Liver (tissue), 9 donors: Measurements from ENCODE around the gene RARG. TPM values are rescaled to one million over a fixed set of nuclear protein-coding genes. Genes with fewer than 3 reads are reported as not detected.
"Not testable (repeated sequence)": the region's sequence is repeated elsewhere in the genome, so short reads cannot be mapped to it uniquely, and the experiment has no call there.

ENCODE experiments used
- DNase-seq: peaks from one replicate; pipeline ENCODE4 v3.0.0-alpha.2; 2017; ENCODE audit warnings: low spot score
- H3K27ac ChIP-seq, 2 donors: one replicate each; pipeline ENCODE4 v1.7.0; 2013; ENCODE audit warnings: inconsistent platforms in 2 of 2, low read length in 2 of 2, control low read depth in 1 of 2, low read depth in 1 of 2, mild to moderate bottlenecking in 1 of 2
- H3K27me3 ChIP-seq, 4 donors: one replicate each; pipeline versions ENCODE4 v1.6.1 to v1.7.0; 2013; ENCODE audit warnings: low read length in 3 of 4, inconsistent platforms in 1 of 4, mild to moderate bottlenecking in 1 of 4, moderate library complexity in 1 of 4; ENCODE audit not compliant: control insufficient read depth in 4 of 4, insufficient read depth in 4 of 4
- H3K36me3 ChIP-seq, 4 donors: one replicate each; pipeline versions ENCODE4 v1.6.1 to v1.7.0; 2013; ENCODE audit warnings: low read length in 3 of 4, mild to moderate bottlenecking in 3 of 4, low read depth in 1 of 4, moderate library complexity in 1 of 4; ENCODE audit not compliant: control insufficient read depth in 4 of 4, insufficient read depth in 3 of 4
- H3K4me1 ChIP-seq, 4 donors: one replicate each; pipeline versions ENCODE4 v1.6.1 to v1.7.0; 2013; ENCODE audit warnings: low read length in 3 of 4, mild to moderate bottlenecking in 3 of 4, moderate library complexity in 1 of 4; ENCODE audit not compliant: control insufficient read depth in 4 of 4, insufficient read depth in 4 of 4
- H3K4me3 ChIP-seq, 3 donors: one replicate each; pipeline versions ENCODE4 v1.6.1 to v1.7.0; 2013; ENCODE audit warnings: low read length in 3 of 3, control low read depth in 1 of 3, low read depth in 1 of 3, mild to moderate bottlenecking in 1 of 3
- H3K9ac ChIP-seq, 2 donors: one replicate each; pipeline ENCODE4 v1.7.0; 2013; ENCODE audit warnings: low read length in 2 of 2, mild to moderate bottlenecking in 2 of 2, moderate library complexity in 2 of 2, control low read depth in 1 of 2, low read depth in 1 of 2
- H3K9me3 ChIP-seq, 4 donors: one replicate each; pipeline versions ENCODE4 v1.6.1 to v1.7.0; 2013; ENCODE audit warnings: low read length in 3 of 4; ENCODE audit not compliant: control insufficient read depth in 4 of 4
- CTCF ChIP-seq: fragments of 150-350 bp; IDR thresholded peaks from 2 replicates; pipeline ENCODE4 v1.5.1; 2017; ENCODE audit warnings: improper control_type of control experiment, low read depth, low read length; ENCODE audit not compliant: missing input control
- FOXA1 ChIP-seq: IDR thresholded peaks from 2 replicates; pipeline ENCODE4 v1.6.1; 2016; ENCODE audit warnings: antibody characterized with exemption
- FOXA2 ChIP-seq: IDR thresholded peaks from 2 replicates; pipeline ENCODE4 v1.6.1; 2016; ENCODE audit warnings: antibody characterized with exemption
- GABPA ChIP-seq, 2 donors: IDR thresholded peaks in 1 of 2; conservative IDR thresholded peaks in 1 of 2; 2 replicates each; pipeline ENCODE4 v1.6.1; 2016; ENCODE audit warnings: antibody characterized with exemption in 2 of 2, mild to moderate bottlenecking in 1 of 2, moderate library complexity in 1 of 2
- HNF4A ChIP-seq, 2 donors: conservative IDR thresholded peaks; 2 replicates each; pipeline ENCODE4 v1.6.1; 2016; ENCODE audit warnings: antibody characterized with exemption in 2 of 2, mild to moderate bottlenecking in 2 of 2
- HNF4G ChIP-seq: IDR thresholded peaks from 2 replicates; pipeline ENCODE4 v1.6.1; 2016; ENCODE audit warnings: antibody characterized with exemption
- JUND ChIP-seq, 2 donors: IDR thresholded peaks; 2 replicates each; pipeline ENCODE4 v1.6.1; 2016; ENCODE audit warnings: antibody characterized with exemption in 2 of 2
- NR2F2 ChIP-seq: IDR thresholded peaks from 2 replicates; pipeline ENCODE4 v1.6.1; 2016; ENCODE audit warnings: antibody characterized with exemption
- RXRA ChIP-seq, 2 donors: IDR thresholded peaks; 2 replicates each; pipeline ENCODE4 v1.6.1; 2017 to 2018; ENCODE audit warnings: antibody characterized with exemption in 2 of 2, mild to moderate bottlenecking in 1 of 2
- SP1 ChIP-seq: IDR thresholded peaks from 2 replicates; pipeline ENCODE4 v1.6.1; 2018; ENCODE audit warnings: antibody characterized with exemption, mild to moderate bottlenecking
- TAF1 ChIP-seq: conservative IDR thresholded peaks from 2 replicates; pipeline ENCODE4 v1.6.1; 2016; ENCODE audit warnings: antibody characterized with exemption, mild to moderate bottlenecking
- YY1 ChIP-seq: IDR thresholded peaks from 2 replicates; pipeline ENCODE4 v1.6.1; 2016; ENCODE audit warnings: antibody characterized with exemption, mild to moderate bottlenecking
- ZBTB33 ChIP-seq: IDR thresholded peaks from 2 replicates; pipeline ENCODE4 v1.6.1; 2016; ENCODE audit warnings: antibody characterized with exemption
- WGBS: extraction: QIAGEN DNeasy Blood & Tissue Kit; methylation state at CpG from one replicate; pipeline ENCODE4 v1.1.7; 2013; 5-methylcytosine and 5-hydroxymethylcytosine counted together
- polyA plus RNA-seq, 2 donors: library from polyadenylated mRNA; stranded (reverse) in 1 of 2; unstranded in 1 of 2; fragments of 200-250 nt in 1 of 2; fragments of >200 nt in 1 of 2; fragmentation: Nextera tagmentation in 1 of 2; extraction: Ambion mirVana in 1 of 2; gene quantifications; one replicate each; pipeline versions ENCODE4 v1.2.1 to v1.2.3, GENCODE V29; 2013 to 2015
- total RNA-seq, 2 donors: library from RNA; depleted of rRNA; stranded (reverse); fragments of >200 nt; gene quantifications; one replicate each; pipeline ENCODE4 v1.2.3, GENCODE V29; 2014
- TF ChIP-seq, protein P1 (sequence below): IDR thresholded peaks from 2 replicates; pipeline ENCODE4 v1.6.1; 2016; ENCODE audit warnings: antibody characterized with exemption, mild to moderate bottlenecking
- TF ChIP-seq, protein P2 (sequence below): IDR thresholded peaks from 2 replicates; pipeline ENCODE4 v1.6.1; 2016; ENCODE audit warnings: antibody characterized with exemption
- donor health status: healthy.
- donor health status: healthy.
- donor health status: healthy.
- donor health status: healthy.
- donor health status: healthy.

The RARG gene
- total and polyA plus RNA-seq, 4 donors: 1.7 to 3.1 (median 2.7) TPM

GRCh38 chr12:53166837-53167236, 65.2 kb downstream of the RARG start:
- Histone ChIP-seq H3K4me3 (no peak overlapping the region), H3K9ac (no peak overlapping the region), H3K9me3 (no peaks in the 10 kb centered on the region), H3K27ac (no peak overlapping the region), H3K4me1 (peaks cover 17 to 45% (median 35%) of the 10 kb centered on the region in 4 donors), H3K36me3 (peaks cover 0 to 9% (median 0%) of the 10 kb centered on the region in 4 donors), H3K27me3 (no peaks in the 10 kb centered on the region)
- DNase-seq: no peak
- TF ChIP-seq YY1: no peak
- TF ChIP-seq ZBTB33: no peak
- TF ChIP-seq, protein P1, sequence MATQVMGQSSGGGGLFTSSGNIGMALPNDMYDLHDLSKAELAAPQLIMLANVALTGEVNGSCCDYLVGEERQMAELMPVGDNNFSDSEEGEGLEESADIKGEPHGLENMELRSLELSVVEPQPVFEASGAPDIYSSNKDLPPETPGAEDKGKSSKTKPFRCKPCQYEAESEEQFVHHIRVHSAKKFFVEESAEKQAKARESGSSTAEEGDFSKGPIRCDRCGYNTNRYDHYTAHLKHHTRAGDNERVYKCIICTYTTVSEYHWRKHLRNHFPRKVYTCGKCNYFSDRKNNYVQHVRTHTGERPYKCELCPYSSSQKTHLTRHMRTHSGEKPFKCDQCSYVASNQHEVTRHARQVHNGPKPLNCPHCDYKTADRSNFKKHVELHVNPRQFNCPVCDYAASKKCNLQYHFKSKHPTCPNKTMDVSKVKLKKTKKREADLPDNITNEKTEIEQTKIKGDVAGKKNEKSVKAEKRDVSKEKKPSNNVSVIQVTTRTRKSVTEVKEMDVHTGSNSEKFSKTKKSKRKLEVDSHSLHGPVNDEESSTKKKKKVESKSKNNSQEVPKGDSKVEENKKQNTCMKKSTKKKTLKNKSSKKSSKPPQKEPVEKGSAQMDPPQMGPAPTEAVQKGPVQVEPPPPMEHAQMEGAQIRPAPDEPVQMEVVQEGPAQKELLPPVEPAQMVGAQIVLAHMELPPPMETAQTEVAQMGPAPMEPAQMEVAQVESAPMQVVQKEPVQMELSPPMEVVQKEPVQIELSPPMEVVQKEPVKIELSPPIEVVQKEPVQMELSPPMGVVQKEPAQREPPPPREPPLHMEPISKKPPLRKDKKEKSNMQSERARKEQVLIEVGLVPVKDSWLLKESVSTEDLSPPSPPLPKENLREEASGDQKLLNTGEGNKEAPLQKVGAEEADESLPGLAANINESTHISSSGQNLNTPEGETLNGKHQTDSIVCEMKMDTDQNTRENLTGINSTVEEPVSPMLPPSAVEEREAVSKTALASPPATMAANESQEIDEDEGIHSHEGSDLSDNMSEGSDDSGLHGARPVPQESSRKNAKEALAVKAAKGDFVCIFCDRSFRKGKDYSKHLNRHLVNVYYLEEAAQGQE: no peak
- no peak for TF ChIP-seq HNF4G
- no peak for TF ChIP-seq GABPA (IDR thresholded peaks at IDR 0.05 in 1 of 2, conservative IDR thresholded peaks at IDR 0.05 in 1 of 2)
- no peak for TF ChIP-seq CTCF
- TF ChIP-seq JUND (IDR thresholded peaks at IDR 0.05): no peak
- TF ChIP-seq HNF4A (conservative IDR thresholded peaks at IDR 0.05): no peak
- TF ChIP-seq NR2F2: no peak
- TF ChIP-seq, protein P2, sequence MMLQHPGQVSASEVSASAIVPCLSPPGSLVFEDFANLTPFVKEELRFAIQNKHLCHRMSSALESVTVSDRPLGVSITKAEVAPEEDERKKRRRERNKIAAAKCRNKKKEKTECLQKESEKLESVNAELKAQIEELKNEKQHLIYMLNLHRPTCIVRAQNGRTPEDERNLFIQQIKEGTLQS: no peak
- TF ChIP-seq FOXA2: no peak
- TF ChIP-seq RXRA (IDR thresholded peaks at IDR 0.05): no peak
- TF ChIP-seq FOXA1: no peak
- TF ChIP-seq TAF1: no peak
- TF ChIP-seq SP1: no peak

- not testable (repeated sequence) for DNase-seq, H3K4me3 ChIP-seq, H3K9ac ChIP-seq, H3K36me3 ChIP-seq, H3K27ac ChIP-seq, H3K9me3 ChIP-seq, H3K27me3 ChIP-seq
- WGBS: 96% methylated on average over 2 of the region's 2 CpGs
- peaks cover 12 to 63% (median 53%) of the 10 kb centered on the region in 4 donors for H3K4me1 ChIP-seq
These were observed 69.0 kb downstream of the RARG start for GRCh38 chr12:53163008-53163407.
